Measurements from ENCODE around the gene SURF6.
"Not testable (repeated sequence)": the region's sequence is repeated elsewhere in the genome, so short reads cannot be mapped to it uniquely, and the experiment has no call there.

- TF ChIP-seq NFRKB (IDR thresholded peaks at IDR 0.05); TARDBP (IDR thresholded peaks at IDR 0.05); PKNOX1 (IDR thresholded peaks at IDR 0.05); FOXK2 (IDR thresholded peaks at IDR 0.05); SP1 (IDR thresholded peaks at IDR 0.05); BHLHE40 (IDR thresholded peaks at IDR 0.05; ENCODE audit: borderline replicate concordance); FOXA1 (IDR thresholded peaks at IDR 0.05); FOXM1 (IDR thresholded peaks at IDR 0.05; ENCODE audit: borderline replicate concordance); CTBP1 (IDR thresholded peaks at IDR 0.05; ENCODE audit: borderline replicate concordance): not testable (repeated sequence)
These were observed 1.1 kb downstream of the SURF6 start for GRCh38 chr9:133334888-133335287.

Measured in HEK293T (cell line).